Measurements from ENCODE around the gene DLK1. TPM values are rescaled to one million over a fixed set of nuclear protein-coding genes. Genes with fewer than 3 reads are reported as not detected.

Gene DLK1
- total RNA-seq, 4 donors from 2014 or later: not detected

- Histone ChIP-seq H3K9me3 (no peaks in the 10 kb centered on the region), H3K27ac (no peak overlapping the region), H3K27me3 (peaks cover 19% of the 10 kb centered on the region), H3K4me1 (peaks cover 0 to 19% (median 13%) of the 10 kb centered on the region in 4 donors), H3K36me3 (no peaks in the 10 kb centered on the region), H3K4me3 (no peak overlapping the region)
- TF ChIP-seq POLR2AphosphoS5 (IDR thresholded peaks at IDR 0.05): no peak
- TF ChIP-seq CTCF (IDR thresholded peaks at IDR 0.05): no peak
- no peak for TF ChIP-seq POLR2A (IDR thresholded peaks at IDR 0.05)
- no peak for TF ChIP-seq EP300 (IDR thresholded peaks at IDR 0.05; ENCODE audit: low read depth)
- in situ Hi-C loops (cut with MboI; ENCODE audit: low pct_ligation_motif_present in 1 of 4, low pct_unique_long_range_greater_than_20kb in 1 of 4, low sequenced_read_pairs in 3 of 4): no loop called here
- 67 to 80% methylated on average over 1 to 16 of the region's 18 CpGs for WGBS, 2 donors (ENCODE audit: low coverage in 1 of 2)
- no peak for DNase-seq
- intact Hi-C loops (cut with DNase I; ENCODE audit: low total_unique reads): no loop called here
Measured at GRCh38 chr14:100710826-100711462, 15.7 kb upstream of the DLK1 start.

- peaks cover 19% of the 10 kb centered on the region for H3K27me3 ChIP-seq
- 83% methylated on average over 9 of the region's 12 CpGs; no CpG with 5 or more reads in 1 of the 2 donors for WGBS, 2 donors (ENCODE audit: low coverage in 1 of 2)
- H3K9me3 ChIP-seq: no peaks in the 10 kb centered on the region
- DNase-seq: no peak
- intact Hi-C loops (cut with DNase I; ENCODE audit: low total_unique reads) (no loop called here), in situ Hi-C loops (cut with MboI; ENCODE audit: low pct_ligation_motif_present in 1 of 4, low pct_unique_long_range_greater_than_20kb in 1 of 4, low sequenced_read_pairs in 3 of 4) (no loop called here)
- H3K4me1 ChIP-seq: peaks cover 0 to 19% (median 13%) of the 10 kb centered on the region in 4 donors
- H3K27ac ChIP-seq: no peak overlapping the region
- H3K36me3 ChIP-seq: no peaks in the 10 kb centered on the region
- H3K4me3 ChIP-seq: no peak overlapping the region
- TF ChIP-seq CTCF (IDR thresholded peaks at IDR 0.05) (no peak), POLR2AphosphoS5 (IDR thresholded peaks at IDR 0.05) (no peak), EP300 (IDR thresholded peaks at IDR 0.05; ENCODE audit: low read depth) (no peak), POLR2A (IDR thresholded peaks at IDR 0.05) (no peak)
Measured at GRCh38 chr14:100711493-100711892, 15.2 kb upstream of the DLK1 start.

- H3K4me3 ChIP-seq: no peak overlapping the region
- H3K36me3 ChIP-seq: no peaks in the 10 kb centered on the region
- WGBS, 2 donors (ENCODE audit: low coverage in 1 of 2): 57% methylated on average over 5 of the region's 7 CpGs; no CpG with 5 or more reads in 1 of the 2 donors
- no peaks in the 10 kb centered on the region for H3K9me3 ChIP-seq
- TF ChIP-seq EP300 (IDR thresholded peaks at IDR 0.05; ENCODE audit: low read depth) (no peak), CTCF (IDR thresholded peaks at IDR 0.05) (no peak), POLR2A (IDR thresholded peaks at IDR 0.05) (no peak), POLR2AphosphoS5 (IDR thresholded peaks at IDR 0.05) (no peak)
- H3K27me3 ChIP-seq: peaks cover 19% of the 10 kb centered on the region
- peak; percentile 11 for DNase-seq
- peaks cover 0 to 19% (median 13%) of the 10 kb centered on the region in 4 donors for H3K4me1 ChIP-seq
- intact Hi-C loops (cut with DNase I; ENCODE audit: low total_unique reads) (no loop called here), in situ Hi-C loops (cut with MboI; ENCODE audit: low pct_ligation_motif_present in 1 of 4, low pct_unique_long_range_greater_than_20kb in 1 of 4, low sequenced_read_pairs in 3 of 4) (no loop called here)
- no peak overlapping the region for H3K27ac ChIP-seq
Measured at GRCh38 chr14:100712490-100712889, 14.2 kb upstream of the DLK1 start.

GRCh38 chr14:100713705-100714104 is 13.0 kb upstream of the DLK1 start:
- Histone ChIP-seq H3K4me3 (no peak overlapping the region), H3K36me3 (no peaks in the 10 kb centered on the region), H3K27me3 (peaks cover 21% of the 10 kb centered on the region), H3K4me1 (peaks cover 0 to 12% (median 11%) of the 10 kb centered on the region in 4 donors), H3K27ac (no peak overlapping the region), H3K9me3 (no peaks in the 10 kb centered on the region)
- TF ChIP-seq EP300 (IDR thresholded peaks at IDR 0.05; ENCODE audit: low read depth) (no peak), CTCF (IDR thresholded peaks at IDR 0.05) (no peak)
- DNase-seq: no peak
- 64 to 80% methylated on average over 3 to 10 of the region's 10 CpGs for WGBS, 2 donors (ENCODE audit: low coverage in 1 of 2)
- intact Hi-C loops (cut with DNase I; ENCODE audit: low total_unique reads): no loop called here
- in situ Hi-C loops (cut with MboI; ENCODE audit: low pct_ligation_motif_present in 1 of 4, low pct_unique_long_range_greater_than_20kb in 1 of 4, low sequenced_read_pairs in 3 of 4): no loop called here

Measured in transverse colon (tissue), 4 donors.